ENCODE results near the gene RING1.

RING1 gene

DNA sequence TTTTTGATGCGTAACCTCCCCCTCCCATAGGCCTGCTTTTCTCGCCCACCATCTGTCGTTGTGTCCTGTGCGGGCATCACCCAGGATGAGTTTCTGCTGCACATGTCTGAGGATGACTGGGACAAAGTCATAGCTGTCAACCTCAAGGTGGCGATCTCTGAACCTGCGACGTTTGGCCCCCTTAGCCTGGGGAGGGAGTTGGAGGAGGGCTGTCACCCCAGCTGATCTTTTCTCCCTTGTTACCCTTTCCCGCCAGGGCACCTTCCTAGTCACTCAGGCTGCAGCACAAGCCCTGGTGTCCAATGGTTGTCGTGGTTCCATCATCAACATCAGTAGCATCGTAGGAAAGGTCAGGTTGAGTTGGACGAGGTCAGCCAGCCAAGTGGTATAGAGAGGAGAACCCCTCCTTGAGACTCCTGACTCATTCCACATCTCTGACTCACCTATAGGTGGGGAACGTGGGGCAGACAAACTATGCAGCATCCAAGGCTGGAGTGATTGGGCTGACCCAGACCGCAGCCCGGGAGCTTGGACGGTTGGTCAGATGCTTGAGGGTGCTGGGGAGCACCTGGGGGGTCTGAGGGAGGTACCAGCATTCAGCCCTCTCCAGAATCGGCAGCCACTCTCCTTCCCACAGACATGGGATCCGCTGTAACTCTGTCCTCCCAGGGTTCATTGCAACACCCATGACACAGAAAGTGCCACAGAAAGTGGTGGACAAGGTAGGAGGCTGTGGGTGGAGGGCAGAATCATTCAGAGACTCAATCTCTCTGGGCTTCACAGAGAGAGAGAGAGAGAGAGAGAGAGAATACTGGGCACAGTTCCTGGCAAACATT lies 2.9 kb upstream of the RING1 start:
- Histone ChIP-seq H3K27me3 (peaks cover 12% of the 10 kb centered on the region; the same call in 1 of the 2 replicates), H3K4me1 (peaks cover 59% of the 10 kb centered on the region), H3K9ac (peak overlapping the region; percentile 83), H3K4me3 (peak overlapping the region; percentile 85), H3K36me3 (peaks cover 35% of the 10 kb centered on the region), H3K27ac (no peak overlapping the region), H3K9me3 (no peaks in the 10 kb centered on the region), H4K20me1 (peaks cover 12% of the 10 kb centered on the region; the same call in 1 of the 2 replicates), H3K4me2 (peak overlapping the region; percentile 100)
- no peak for TF ChIP-seq Cebpa-rat (IDR thresholded peaks at IDR 0.05)

DNA sequence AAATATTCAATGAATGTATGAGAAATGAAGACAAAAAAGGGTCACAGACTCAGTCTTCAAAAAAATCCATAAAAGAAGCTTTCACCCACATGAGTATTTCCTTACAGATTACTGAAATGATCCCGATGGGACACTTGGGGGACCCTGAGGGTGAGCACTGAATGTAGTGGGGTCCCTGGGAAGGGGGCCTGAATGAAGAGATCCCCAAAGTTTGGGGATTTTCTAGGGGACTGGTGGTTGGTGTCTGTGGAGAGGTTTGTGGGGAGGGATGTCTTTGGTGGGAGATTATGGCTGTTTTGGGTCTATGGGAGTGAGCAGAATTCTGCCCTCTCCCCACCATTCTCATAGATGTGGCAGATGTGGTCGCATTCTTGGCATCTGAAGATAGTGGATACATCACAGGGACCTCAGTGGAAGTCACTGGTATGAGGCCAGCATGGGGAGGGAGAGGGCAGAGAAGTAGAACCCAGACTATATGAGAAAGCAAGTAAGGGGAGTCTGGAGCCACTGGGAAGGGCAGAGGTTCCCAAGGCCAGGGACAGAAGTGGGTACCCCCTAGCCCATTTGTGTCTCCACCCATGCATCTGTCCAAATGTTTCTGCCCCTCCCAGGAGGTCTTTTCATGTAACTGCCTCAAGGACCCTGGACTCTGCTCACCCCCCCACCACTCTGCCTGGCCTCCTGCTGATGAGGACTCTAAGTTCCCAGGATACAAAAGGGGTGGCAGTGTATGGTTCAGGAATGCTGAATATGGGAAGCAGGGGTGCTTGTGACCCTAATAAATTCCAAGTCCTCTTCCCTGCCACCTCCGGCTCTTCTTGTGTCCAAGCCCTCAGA lies 2.1 kb upstream of the RING1 start:
- H3K27me3 ChIP-seq: peaks cover 12% of the 10 kb centered on the region; the same call in 1 of the 2 replicates
- no peak overlapping the region for H3K27ac ChIP-seq
- H3K36me3 ChIP-seq: peaks cover 40% of the 10 kb centered on the region

GRCh38 chr6:33206864-33207551 lies 1.3 kb upstream of the RING1 start:
- peaks cover 49% of the 10 kb centered on the region for H3K4me1 ChIP-seq
- H3K9me3 ChIP-seq: no peaks in the 10 kb centered on the region
- no peak overlapping the region for H3K27ac ChIP-seq
- no peak for TF ChIP-seq Cebpa-rat (IDR thresholded peaks at IDR 0.05)
- peaks cover 19% of the 10 kb centered on the region for H3K27me3 ChIP-seq
- H3K4me2 ChIP-seq: peak overlapping the region; percentile 99
- peaks cover 7% of the 10 kb centered on the region; the same call in 1 of the 2 replicates for H4K20me1 ChIP-seq
- peak overlapping the region; percentile 95 for H3K9ac ChIP-seq
- peaks cover 44% of the 10 kb centered on the region for H3K36me3 ChIP-seq
- H3K4me3 ChIP-seq: peak overlapping the region; percentile 96

More for the DNA sequence above, 2.1 kb upstream of the RING1 start:
- TF ChIP-seq Cebpa-rat (IDR thresholded peaks at IDR 0.05): no peak
- no peaks in the 10 kb centered on the region for H3K9me3 ChIP-seq
- peaks cover 11% of the 10 kb centered on the region; the same call in 1 of the 2 replicates for H4K20me1 ChIP-seq
- no peak overlapping the region for H3K4me3 ChIP-seq
- H3K4me1 ChIP-seq: peaks cover 57% of the 10 kb centered on the region
- no peak overlapping the region for H3K4me2 ChIP-seq
- H3K9ac ChIP-seq: no peak overlapping the region

- Histone ChIP-seq H3K27me3 (peaks cover 25% of the 10 kb centered on the region), H3K27ac (peak overlapping the region; percentile 95), H3K4me1 (peaks cover 49% of the 10 kb centered on the region), H4K20me1 (peaks cover 7% of the 10 kb centered on the region; the same call in 1 of the 2 replicates), H3K4me2 (peak overlapping the region; percentile 99), H3K9ac (peak overlapping the region; percentile 95), H3K9me3 (no peaks in the 10 kb centered on the region), H3K4me3 (peak overlapping the region; percentile 96), H3K36me3 (peaks cover 43% of the 10 kb centered on the region)
- TF ChIP-seq Cebpa-rat (IDR thresholded peaks at IDR 0.05): no peak
These were observed 679 bp upstream of the RING1 start for GRCh38 chr6:33207552-33208090.

DNA sequence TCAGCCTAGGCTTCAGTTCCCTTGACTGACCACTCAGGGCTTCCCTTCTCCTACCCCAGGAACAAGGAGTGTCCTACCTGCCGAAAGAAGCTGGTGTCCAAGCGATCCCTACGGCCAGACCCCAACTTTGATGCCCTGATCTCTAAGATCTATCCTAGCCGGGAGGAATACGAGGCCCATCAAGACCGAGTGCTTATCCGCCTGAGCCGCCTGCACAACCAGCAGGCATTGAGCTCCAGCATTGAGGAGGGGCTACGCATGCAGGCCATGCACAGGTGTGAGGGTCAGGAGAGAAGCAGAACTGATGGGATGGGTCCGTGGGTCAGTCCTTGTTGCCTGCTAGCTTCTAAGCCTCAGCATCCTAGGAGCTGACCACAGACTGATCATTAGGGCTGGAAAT lies 1.6 kb downstream of the RING1 start:
- no peak overlapping the region for H3K27ac ChIP-seq
- 0 out of 2 replicates have a peak overlapping the region, but pooled peaks have one; percentile 95 for H3K9ac ChIP-seq
- H3K36me3 ChIP-seq: peaks cover 28% of the 10 kb centered on the region; the same call in 1 of the 2 replicates
- H3K4me1 ChIP-seq: peaks cover 49% of the 10 kb centered on the region
- H3K4me2 ChIP-seq: no peak overlapping the region
- peaks cover 47% of the 10 kb centered on the region for H3K27me3 ChIP-seq
- no peak for TF ChIP-seq Cebpa-rat (IDR thresholded peaks at IDR 0.05)
- peaks cover 7% of the 10 kb centered on the region; the same call in 1 of the 2 replicates for H4K20me1 ChIP-seq
- no peaks in the 10 kb centered on the region for H3K9me3 ChIP-seq
- H3K4me3 ChIP-seq: no peak overlapping the region

- no peaks in the 10 kb centered on the region for H3K9me3 ChIP-seq
- no peak overlapping the region for H3K4me3 ChIP-seq
- no peak overlapping the region for H3K9ac ChIP-seq
- no peak for TF ChIP-seq Cebpa-rat (IDR thresholded peaks at IDR 0.05)
- H4K20me1 ChIP-seq: peaks cover 7% of the 10 kb centered on the region; the same call in 1 of the 2 replicates
- H3K36me3 ChIP-seq: peaks cover 28% of the 10 kb centered on the region; the same call in 1 of the 2 replicates
- no peak overlapping the region for H3K4me2 ChIP-seq
- H3K4me1 ChIP-seq: peaks cover 41% of the 10 kb centered on the region
- no peak overlapping the region for H3K27ac ChIP-seq
- H3K27me3 ChIP-seq: peaks cover 51% of the 10 kb centered on the region
These were observed 2.8 kb downstream of the RING1 start for GRCh38 chr6:33211136-33211535.

- Histone ChIP-seq H3K27me3 (peaks cover 44% of the 10 kb centered on the region), H3K4me3 (no peak overlapping the region)
These were observed 3.5 kb downstream of the RING1 start for GRCh38 chr6:33211666-33212422.

GRCh38 chr6:33212857-33213165 lies 4.5 kb downstream of the RING1 start:
- Histone ChIP-seq H3K4me2 (peak overlapping the region; percentile 87), H3K4me1 (peaks cover 35% of the 10 kb centered on the region), H3K27ac (peak overlapping the region; percentile 12; the same call in 1 of the 2 replicates), H3K27me3 (peaks cover 43% of the 10 kb centered on the region), H3K4me3 (peak overlapping the region; percentile 65), H4K20me1 (peaks cover 7% of the 10 kb centered on the region; the same call in 1 of the 2 replicates), H3K9ac (peak overlapping the region; percentile 65), H3K36me3 (peaks cover 28% of the 10 kb centered on the region; the same call in 1 of the 2 replicates), H3K9me3 (no peaks in the 10 kb centered on the region)
- TF ChIP-seq Cebpa-rat (IDR thresholded peaks at IDR 0.05): no peak

More at GRCh38 chr6:33211666-33212422, 3.5 kb downstream of the RING1 start:
- H3K4me1 ChIP-seq: peaks cover 41% of the 10 kb centered on the region
- H4K20me1 ChIP-seq: peaks cover 7% of the 10 kb centered on the region; the same call in 1 of the 2 replicates
- H3K27ac ChIP-seq: no peak overlapping the region
- peak overlapping the region; percentile 87 for H3K4me2 ChIP-seq
- H3K36me3 ChIP-seq: peaks cover 28% of the 10 kb centered on the region; the same call in 1 of the 2 replicates
- TF ChIP-seq Cebpa-rat (IDR thresholded peaks at IDR 0.05): no peak
- H3K9ac ChIP-seq: no peak overlapping the region
- H3K9me3 ChIP-seq: no peaks in the 10 kb centered on the region
